Keratinocyte (primary cell): ENCODE measurements around the gene MIF. TPM values are rescaled to one million over a fixed set of nuclear protein-coding genes. Genes with fewer than 3 reads are reported as not detected.

Source experiments
- DNase-seq: peaks from one replicate; pipeline ENCODE4 v3.0.0-alpha.2; 2011; ENCODE audit warnings: low read depth, missing footprints, low spot score
- FAIRE-seq: peaks from 2 replicates; lab custom pipeline; 2011; peaks lifted over from hg19 to GRCh38; lab: Jason Lieb, UNC
- H2AFZ ChIP-seq: 2 replicates; pipeline ENCODE4 v1.6.0; 2012; ENCODE audit warnings: low read length, control low read depth, inconsistent platforms; ENCODE audit not compliant: control insufficient read depth
- H3K27ac ChIP-seq: 2 replicates; pipeline ENCODE4 v1.5.1; 2011; ENCODE audit warnings: low read length; ENCODE audit not compliant: control insufficient read depth, insufficient read depth
- H3K27me3 ChIP-seq: 3 replicates; pipeline ENCODE4 v1.6.0; 2011; ENCODE audit warnings: low read length; ENCODE audit not compliant: control insufficient read depth, insufficient read depth; ENCODE audit errors: extremely low read depth
- H3K36me3 ChIP-seq, 2 experiments: 2 replicates in 1 of 2; 3 replicates in 1 of 2; pipeline ENCODE4 v1.5.1; 2011; ENCODE audit warnings: low read length in 2 of 2, mild to moderate bottlenecking in 1 of 2; ENCODE audit not compliant: control insufficient read depth in 2 of 2, insufficient read depth in 2 of 2; ENCODE audit errors: extremely low read depth in 1 of 2
- H3K4me1 ChIP-seq: 3 replicates; pipeline ENCODE4 v1.5.1; 2011; ENCODE audit warnings: low read length; ENCODE audit not compliant: control insufficient read depth, insufficient read depth; ENCODE audit errors: extremely low read depth
- H3K4me2 ChIP-seq: 3 replicates; pipeline ENCODE4 v1.6.0; 2011; ENCODE audit warnings: low read depth, low read length; ENCODE audit not compliant: control insufficient read depth, insufficient read depth; ENCODE audit errors: extremely low read depth
- H3K4me3 ChIP-seq, 3 experiments: fragments of 200-600 bp in 1 of 3; sonication (generic) in 1 of 3; 2 replicates in 2 of 3; 3 replicates in 1 of 3; pipeline ENCODE4 v1.5.1; 2011 to 2016; ENCODE audit warnings: low read length in 3 of 3, mild to moderate bottlenecking in 3 of 3, control low read depth in 2 of 3, inconsistent platforms in 1 of 3, low read depth in 1 of 3, mixed read lengths in 1 of 3, mixed run types in 1 of 3, moderate library complexity in 1 of 3; ENCODE audit not compliant: control insufficient read depth in 2 of 3, insufficient read depth in 2 of 3; ENCODE audit errors: extremely low read depth in 1 of 3
- H3K79me2 ChIP-seq: 2 replicates; pipeline ENCODE4 v1.6.0; 2012; ENCODE audit warnings: low read length; ENCODE audit not compliant: control insufficient read depth, insufficient read depth
- H3K9ac ChIP-seq: 3 replicates; pipeline ENCODE4 v1.6.0; 2011; ENCODE audit warnings: low read length; ENCODE audit not compliant: control insufficient read depth, insufficient read depth; ENCODE audit errors: extremely low read depth
- H3K9me1 ChIP-seq: 3 replicates; pipeline ENCODE4 v1.6.0; 2011; ENCODE audit warnings: low read length; ENCODE audit not compliant: control insufficient read depth, insufficient read depth; ENCODE audit errors: extremely low read depth
- H3K9me3 ChIP-seq: 2 replicates; pipeline ENCODE4 v1.5.1; 2012; ENCODE audit warnings: low read depth, low read length; ENCODE audit not compliant: control insufficient read depth
- H4K20me1 ChIP-seq: 3 replicates; pipeline ENCODE4 v1.6.0; 2011; ENCODE audit warnings: low read length; ENCODE audit not compliant: control insufficient read depth, insufficient read depth; ENCODE audit errors: extremely low read depth
- CTCF ChIP-seq, 3 experiments: IDR thresholded peaks in 1 of 3; conservative IDR thresholded peaks in 1 of 3; optimal IDR thresholded peaks in 1 of 3; 2 replicates in 2 of 3; 3 replicates in 1 of 3; pipeline versions ENCODE3 to v1.5.1; 2011; ENCODE audit warnings: low read length in 3 of 3, mild to moderate bottlenecking in 3 of 3, moderate library complexity in 2 of 3, control low read depth in 1 of 3, inconsistent platforms in 1 of 3; ENCODE audit not compliant: insufficient read depth in 2 of 3; ENCODE audit errors: extremely low read depth in 1 of 3
- EZH2 ChIP-seq: IDR thresholded peaks from one replicate; pipeline ENCODE4 v1.6.1; 2012; ENCODE audit warnings: inconsistent platforms, mild to moderate bottlenecking, low read length, moderate library complexity
- dilution Hi-C: fragments of 300-500 bp; cut with MboI; formaldehyde crosslinking; loops from one replicate; pipeline ENCODE4 v1.7.0; 2020; ENCODE audit warnings: low sequenced_read_pairs; ENCODE audit not compliant: extremely low pct_ligation_motif_present
- polyA plus RNA-seq, 5 experiments: library from polyadenylated mRNA; depleted of rRNA in 3 of 5; stranded (reverse) in 3 of 5; stranded (forward) in 1 of 5; unstranded in 1 of 5; fragments of >200 nt; gene quantifications; 1 replicate in 1 of 5; 2 replicates in 3 of 5; 3 replicates in 1 of 5; pipeline versions ENCODE4 v1.2.1 to v1.2.3, GENCODE V29; 2011 to 2012; ENCODE audit warnings: missing spikeins in 2 of 5, low read depth in 1 of 5, low replicate concordance in 1 of 5

Gene MIF
- polyA plus RNA-seq, 1 donor (not counting 4 experiments of a cell fraction or from before 2014, with no cell fraction given) = 340 TPM

GRCh38 chr22:23892130-23892529, 2.1 kb upstream of the MIF start:
- dilution Hi-C loops = no loop called here
- Histone ChIP-seq H4K20me1 (peaks cover 6% of the 10 kb centered on the region), H2AFZ (no peak overlapping the region), H3K4me1 (peaks cover 23% of the 10 kb centered on the region), H3K79me2 (peaks cover 19% of the 10 kb centered on the region), H3K9ac (no peak overlapping the region), H3K27me3 (no peaks in the 10 kb centered on the region), H3K9me3 (no peaks in the 10 kb centered on the region), H3K9me1 (no peaks in the 10 kb centered on the region), H3K36me3 (peaks cover 12 to 14% of the 10 kb centered on the region in 2 experiments), H3K27ac (no peak overlapping the region), H3K4me3 (no peak overlapping the region), H3K4me2 (no peak overlapping the region)
- FAIRE-seq (no peak), DNase-seq (no peak)
- TF ChIP-seq EZH2 (no peak), CTCF (optimal IDR thresholded peaks at IDR 0.05 in 1 of 3, IDR thresholded peaks at IDR 0.05 in 1 of 3, conservative IDR thresholded peaks at IDR 0.05 in 1 of 3; ENCODE audit: extremely low read depth in 1 of 3, insufficient read depth in 2 of 3, low read length in 3 of 3) (no peak)

GRCh38 chr22:23892706-23893105, 1.5 kb upstream of the MIF start:
- DNase-seq = no peak

More at GRCh38 chr22:23892706-23893105, 1.5 kb upstream of the MIF start:
- Histone ChIP-seq H3K4me3 (no peak overlapping the region), H3K9me1 (no peaks in the 10 kb centered on the region), H3K9me3 (no peaks in the 10 kb centered on the region), H4K20me1 (peaks cover 6% of the 10 kb centered on the region), H2AFZ (no peak overlapping the region), H3K9ac (no peak overlapping the region), H3K27me3 (no peaks in the 10 kb centered on the region), H3K79me2 (peaks cover 19% of the 10 kb centered on the region), H3K4me2 (no peak overlapping the region), H3K4me1 (peaks cover 23% of the 10 kb centered on the region), H3K27ac (no peak overlapping the region), H3K36me3 (peaks cover 14 to 17% of the 10 kb centered on the region in 2 experiments)
- no peak for FAIRE-seq
- no peak for TF ChIP-seq CTCF (optimal IDR thresholded peaks at IDR 0.05 in 1 of 3, IDR thresholded peaks at IDR 0.05 in 1 of 3, conservative IDR thresholded peaks at IDR 0.05 in 1 of 3; ENCODE audit: extremely low read depth in 1 of 3, insufficient read depth in 2 of 3, low read length in 3 of 3)
- no peak for TF ChIP-seq EZH2
- dilution Hi-C loops = no loop called here
